Measurements from ENCODE around the gene ACIN1.
"Not testable (repeated sequence)": the region's sequence is repeated elsewhere in the genome, so short reads cannot be mapped to it uniquely, and the experiment has no call there.

The ACIN1 gene

GRCh38 chr14:23112359-23113178 lies 17.6 kb upstream of the ACIN1 start:
- no peaks in the 10 kb centered on the region for H3K9me3 ChIP-seq (ENCODE audit: low read length)
- no peaks in the 10 kb centered on the region for H3K36me3 ChIP-seq (ENCODE audit: insufficient read depth, low read length)
- no peak overlapping the region for H3K9ac ChIP-seq (ENCODE audit: low read length)
- peaks cover 0 to 10% of the 10 kb centered on the region in 2 donors for H3K27me3 ChIP-seq (ENCODE audit: control insufficient read depth in 1 of 2, insufficient read depth in 2 of 2, low read length in 2 of 2)
- no peak overlapping the region for H3K27ac ChIP-seq (ENCODE audit: low read depth, low read length)
- no peak overlapping the region for H3K4me3 ChIP-seq (ENCODE audit: low read depth in 1 of 2, low read length in 2 of 2)
- H3K4me1 ChIP-seq (ENCODE audit: insufficient read depth, low read length): no peaks in the 10 kb centered on the region

GRCh38 chr14:23110579-23111365 lies 15.8 kb upstream of the ACIN1 start:
- Histone ChIP-seq H3K27me3 (ENCODE audit: control insufficient read depth in 1 of 2, insufficient read depth in 2 of 2, low read length in 2 of 2) (peaks cover 0 to 10% of the 10 kb centered on the region in 2 donors), H3K27ac (ENCODE audit: low read depth, low read length) (no peak overlapping the region), H3K36me3 (ENCODE audit: insufficient read depth, low read length) (no peaks in the 10 kb centered on the region)

GRCh38 chr14:23109769-23110168 lies 14.8 kb upstream of the ACIN1 start:
- Histone ChIP-seq H3K9me3 (ENCODE audit: low read length) (no peaks in the 10 kb centered on the region), H3K4me1 (ENCODE audit: insufficient read depth, low read length) (no peaks in the 10 kb centered on the region), H3K27ac (ENCODE audit: low read depth, low read length) (no peak overlapping the region), H3K27me3 (ENCODE audit: control insufficient read depth in 1 of 2, insufficient read depth in 2 of 2, low read length in 2 of 2) (peaks cover 0 to 9% of the 10 kb centered on the region in 2 donors), H3K36me3 (ENCODE audit: insufficient read depth, low read length) (no peaks in the 10 kb centered on the region), H3K4me3 (ENCODE audit: low read depth in 1 of 2, low read length in 2 of 2) (no peak overlapping the region), H3K9ac (ENCODE audit: low read length) (no peak overlapping the region)

More at GRCh38 chr14:23110579-23111365, 15.8 kb upstream of the ACIN1 start:
- H3K4me3 ChIP-seq (ENCODE audit: low read depth in 1 of 2, low read length in 2 of 2): no peak overlapping the region
- no peak overlapping the region for H3K9ac ChIP-seq (ENCODE audit: low read length)
- no peaks in the 10 kb centered on the region for H3K9me3 ChIP-seq (ENCODE audit: low read length)
- H3K4me1 ChIP-seq (ENCODE audit: insufficient read depth, low read length): no peaks in the 10 kb centered on the region

DNA sequence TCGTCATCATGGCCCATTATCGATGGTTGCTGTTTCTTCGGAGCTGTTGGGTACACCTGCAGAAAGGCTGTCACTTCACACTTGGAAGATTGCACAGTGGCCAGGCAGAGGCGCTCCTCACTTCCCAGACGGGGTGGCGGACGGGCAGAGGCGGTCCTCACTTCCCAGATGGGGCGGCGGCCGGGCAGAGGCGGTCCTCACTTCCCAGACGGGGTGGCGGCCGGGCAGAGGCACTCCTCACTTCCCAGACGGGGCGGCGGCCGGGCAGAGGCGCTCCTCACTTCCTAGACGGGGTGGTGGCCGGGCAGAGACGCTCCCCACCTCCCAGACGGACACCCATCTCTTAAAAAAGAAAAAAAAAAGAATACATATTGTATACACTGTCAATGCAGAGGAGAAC lies 13.2 kb upstream of the ACIN1 start:
- not testable (repeated sequence) for H3K9me3 ChIP-seq (ENCODE audit: low read length); H3K27ac ChIP-seq (ENCODE audit: low read depth, low read length)

GRCh38 chr14:23107620-23108019 lies 12.7 kb upstream of the ACIN1 start:
- not testable (repeated sequence) for H3K27ac ChIP-seq (ENCODE audit: low read depth, low read length); H3K36me3 ChIP-seq (ENCODE audit: insufficient read depth, low read length); H3K4me3 ChIP-seq (ENCODE audit: low read depth in 1 of 2, low read length in 2 of 2); H3K9ac ChIP-seq (ENCODE audit: low read length); H3K27me3 ChIP-seq (ENCODE audit: control insufficient read depth in 1 of 2, insufficient read depth in 2 of 2, low read length in 2 of 2); H3K9me3 ChIP-seq (ENCODE audit: low read length); H3K4me1 ChIP-seq (ENCODE audit: insufficient read depth, low read length)

More for the DNA sequence above, 13.2 kb upstream of the ACIN1 start:
- H3K9ac ChIP-seq (ENCODE audit: low read length); H3K4me3 ChIP-seq (ENCODE audit: low read depth in 1 of 2, low read length in 2 of 2); H3K4me1 ChIP-seq (ENCODE audit: insufficient read depth, low read length); H3K36me3 ChIP-seq (ENCODE audit: insufficient read depth, low read length); H3K27me3 ChIP-seq (ENCODE audit: control insufficient read depth in 1 of 2, insufficient read depth in 2 of 2, low read length in 2 of 2): not testable (repeated sequence)

DNA sequence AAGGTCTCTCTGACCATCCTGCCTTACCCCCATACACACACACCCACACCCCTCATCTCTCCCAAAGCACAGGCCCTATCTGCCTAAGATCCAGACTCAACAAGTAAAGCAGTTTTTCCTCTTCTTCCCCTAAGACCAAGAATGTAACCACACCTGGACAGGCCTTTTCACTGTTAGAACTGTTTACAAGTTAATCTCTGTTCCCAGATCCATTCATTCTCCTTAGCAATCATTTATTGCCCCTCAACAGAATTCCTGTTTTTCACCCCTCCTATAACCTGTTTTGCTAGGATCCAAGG lies 11.8 kb upstream of the ACIN1 start:
- Histone ChIP-seq H3K9ac (ENCODE audit: low read length) (no peak overlapping the region), H3K4me1 (ENCODE audit: insufficient read depth, low read length) (no peaks in the 10 kb centered on the region), H3K4me3 (ENCODE audit: low read depth in 1 of 2, low read length in 2 of 2) (no peak overlapping the region), H3K36me3 (ENCODE audit: insufficient read depth, low read length) (no peaks in the 10 kb centered on the region), H3K9me3 (ENCODE audit: low read length) (no peaks in the 10 kb centered on the region), H3K27me3 (ENCODE audit: control insufficient read depth in 1 of 2, insufficient read depth in 2 of 2, low read length in 2 of 2) (no peaks in the 10 kb centered on the region), H3K27ac (ENCODE audit: low read depth, low read length) (no peak overlapping the region)

- Histone ChIP-seq H3K9ac (ENCODE audit: low read length) (no peak overlapping the region), H3K9me3 (ENCODE audit: low read length) (no peaks in the 10 kb centered on the region), H3K27ac (ENCODE audit: low read depth, low read length) (no peak overlapping the region), H3K4me3 (ENCODE audit: low read depth in 1 of 2, low read length in 2 of 2) (no peak overlapping the region), H3K27me3 (ENCODE audit: control insufficient read depth in 1 of 2, insufficient read depth in 2 of 2, low read length in 2 of 2) (no peaks in the 10 kb centered on the region), H3K4me1 (ENCODE audit: insufficient read depth, low read length) (no peaks in the 10 kb centered on the region), H3K36me3 (ENCODE audit: insufficient read depth, low read length) (no peaks in the 10 kb centered on the region)
Measured at GRCh38 chr14:23105348-23105824, 10.4 kb upstream of the ACIN1 start.

- H3K4me1 ChIP-seq (ENCODE audit: insufficient read depth, low read length): no peaks in the 10 kb centered on the region
- no peak within 1 kb of the TSS for H3K27ac ChIP-seq (ENCODE audit: low read depth, low read length)
- H3K27me3 ChIP-seq (ENCODE audit: control insufficient read depth in 1 of 2, insufficient read depth in 2 of 2, low read length in 2 of 2): no peaks in the 10 kb centered on the region
- H3K9ac ChIP-seq (ENCODE audit: low read length): no peak within 1 kb of the TSS
- H3K4me3 ChIP-seq (ENCODE audit: low read depth in 1 of 2, low read length in 2 of 2): no peak within 1 kb of the TSS
- no peaks in the 10 kb centered on the region for H3K9me3 ChIP-seq (ENCODE audit: low read length)
- no peaks in the 10 kb centered on the region for H3K36me3 ChIP-seq (ENCODE audit: insufficient read depth, low read length)
Measured at GRCh38 chr14:23104591-23105347, 9.8 kb upstream of the ACIN1 start, which contains the start of gene CIROP. Gene CIROP, minus strand, starts transcription at chr14:23104989. Its CDS starts 69 bp downstream, at chr14:23104920.

DNA sequence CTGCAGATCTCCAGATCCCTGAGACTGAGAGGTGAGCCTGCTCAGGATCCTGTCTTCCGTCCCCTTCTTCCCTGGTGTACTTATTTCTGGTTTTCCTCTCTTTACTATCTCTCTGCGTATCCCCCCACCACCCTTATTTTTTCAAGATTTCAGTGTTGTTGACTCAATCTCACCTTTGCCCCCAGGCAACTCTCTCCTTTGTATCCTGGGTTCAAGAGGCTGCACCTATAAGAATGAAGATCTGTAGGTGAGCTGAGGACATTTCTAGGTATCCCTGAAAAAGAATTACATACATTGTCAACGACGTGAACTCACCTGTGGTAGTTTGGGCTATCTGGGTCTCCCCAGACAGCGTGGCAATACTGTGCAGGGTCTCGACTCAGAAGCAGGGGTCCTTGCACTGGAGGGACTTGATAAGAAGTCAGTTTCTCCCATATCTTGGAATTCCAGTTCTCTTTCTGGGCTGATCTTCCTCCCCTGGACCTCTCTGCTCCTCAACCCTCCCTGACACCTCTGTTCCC lies 9.2 kb upstream of the ACIN1 start:
- Histone ChIP-seq H3K4me3 (ENCODE audit: low read depth in 1 of 2, low read length in 2 of 2) (no peak overlapping the region), H3K36me3 (ENCODE audit: insufficient read depth, low read length) (peaks cover under 1% of the 10 kb centered on the region), H3K9ac (ENCODE audit: low read length) (no peak overlapping the region), H3K27ac (ENCODE audit: low read depth, low read length) (no peak overlapping the region), H3K27me3 (ENCODE audit: control insufficient read depth in 1 of 2, insufficient read depth in 2 of 2, low read length in 2 of 2) (no peaks in the 10 kb centered on the region), H3K4me1 (ENCODE audit: insufficient read depth, low read length) (no peaks in the 10 kb centered on the region), H3K9me3 (ENCODE audit: low read length) (no peaks in the 10 kb centered on the region)

DNA sequence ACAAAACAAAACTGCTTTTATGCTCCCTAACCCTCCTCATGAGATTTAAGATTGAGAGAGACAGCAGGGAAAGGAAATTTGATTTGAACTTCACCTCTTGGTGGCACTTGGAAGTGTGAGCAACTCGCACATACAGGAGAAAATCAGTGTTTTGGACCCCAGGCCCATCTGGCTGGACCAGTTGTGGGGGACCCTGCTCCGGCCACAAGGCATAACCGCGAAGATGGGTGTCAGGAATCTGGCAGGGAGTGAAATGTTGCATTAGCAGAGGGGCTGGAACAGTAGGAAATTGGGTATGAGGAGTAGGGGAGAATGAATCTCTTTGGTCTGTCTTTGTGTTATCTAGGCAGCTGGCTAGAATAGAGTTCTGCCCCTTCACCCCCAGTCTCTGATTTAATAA lies 8.6 kb upstream of the ACIN1 start:
- Histone ChIP-seq H3K4me3 (ENCODE audit: low read depth in 1 of 2, low read length in 2 of 2) (no peak overlapping the region), H3K9ac (ENCODE audit: low read length) (no peak overlapping the region), H3K36me3 (ENCODE audit: insufficient read depth, low read length) (peaks cover 6% of the 10 kb centered on the region)

GRCh38 chr14:23102801-23103200 lies 7.9 kb upstream of the ACIN1 start:
- no peaks in the 10 kb centered on the region for H3K4me1 ChIP-seq (ENCODE audit: insufficient read depth, low read length)
- H3K9ac ChIP-seq (ENCODE audit: low read length): no peak overlapping the region
- H3K27me3 ChIP-seq (ENCODE audit: control insufficient read depth in 1 of 2, insufficient read depth in 2 of 2, low read length in 2 of 2): no peaks in the 10 kb centered on the region
- H3K36me3 ChIP-seq (ENCODE audit: insufficient read depth, low read length): peaks cover 13% of the 10 kb centered on the region
- no peak overlapping the region for H3K4me3 ChIP-seq (ENCODE audit: low read depth in 1 of 2, low read length in 2 of 2)
- H3K9me3 ChIP-seq (ENCODE audit: low read length): no peaks in the 10 kb centered on the region
- H3K27ac ChIP-seq (ENCODE audit: low read depth, low read length): no peak overlapping the region

More for the DNA sequence above, 8.6 kb upstream of the ACIN1 start:
- Histone ChIP-seq H3K9me3 (ENCODE audit: low read length) (no peaks in the 10 kb centered on the region), H3K4me1 (ENCODE audit: insufficient read depth, low read length) (no peaks in the 10 kb centered on the region), H3K27ac (ENCODE audit: low read depth, low read length) (no peak overlapping the region), H3K27me3 (ENCODE audit: control insufficient read depth in 1 of 2, insufficient read depth in 2 of 2, low read length in 2 of 2) (no peaks in the 10 kb centered on the region)
